Panc1 (cell line): ENCODE data around the gene APOF. TPM values are rescaled to one million over a fixed set of nuclear protein-coding genes. Genes with fewer than 3 reads are reported as not detected.
A peak's percentile ranks its signal among the peaks of the same experiment; 100 is the strongest.

Experiments used
- ATAC-seq: fragments of 200-7000 bp; cut with Tn5 transposase; 2 replicates; pipeline ENCODE4 v1.9.1; 2020; ENCODE audit warnings: mild to moderate bottlenecking, moderate library complexity
- Bru-seq: library from RNA; stranded (reverse); fragments of 400-500 nt; gene quantifications from one replicate; lab custom pipeline; 2021; lab: Mats Ljungman, UMichigan
- BruChase-seq, 2 experiments: library from RNA; stranded (reverse); fragments of 400-500 nt; gene quantifications; one replicate each; lab custom pipeline; 2021; lab: Mats Ljungman, UMichigan
- BruUV-seq: library from RNA; stranded (reverse); fragments of 400-500 nt; replicated peaks from 2 replicates; lab custom pipeline; 2021; lab: Mats Ljungman, UMichigan
- CTCF ChIA-PET: fragments of 300-600 bp; sonication (Branson Sonifier 250); formaldehyde crosslinking; loops from one replicate; lab custom pipeline; 2022; ENCODE audit warnings: antibody characterized with exemption; lab: Charles Lee
- POLR2A ChIA-PET: fragments of 300-600 bp; sonication (Branson Sonifier 250); formaldehyde crosslinking; loops from one replicate; lab custom pipeline; 2022; ENCODE audit warnings: antibody characterized with exemption; lab: Charles Lee
- DNase-seq: peaks from one replicate; pipeline ENCODE4 v3.0.0-alpha.2; 2010; ENCODE audit warnings: low read depth, low spot score
- H3K27ac ChIP-seq: 2 replicates; pipeline ENCODE4 v1.5.1; 2011; ENCODE audit warnings: mild to moderate bottlenecking, low read length, inconsistent platforms
- H3K27me3 ChIP-seq: fragments of 200-500 bp; sonication (Bioruptor generic); 2 replicates; pipeline ENCODE4 v1.6.0; 2014; ENCODE audit warnings: low read length, inconsistent platforms; ENCODE audit not compliant: control insufficient read depth, insufficient read depth
- H3K36me3 ChIP-seq: fragments of 200-500 bp; sonication (Bioruptor generic); 2 replicates; pipeline ENCODE4 v1.5.1; 2014; ENCODE audit warnings: inconsistent platforms, mild to moderate bottlenecking, low read length, moderate library complexity; ENCODE audit not compliant: control insufficient read depth, insufficient read depth
- H3K4me1 ChIP-seq: 2 replicates; pipeline ENCODE4 v1.5.1; 2011; ENCODE audit warnings: inconsistent platforms, mild to moderate bottlenecking, low read length, moderate library complexity; ENCODE audit not compliant: control insufficient read depth, insufficient read depth
- H3K4me3 ChIP-seq, 2 experiments: 2 replicates each; pipeline ENCODE4 v1.5.1; 2011 to 2012; ENCODE audit warnings: low read depth in 2 of 2, low read length in 2 of 2, mild to moderate bottlenecking in 2 of 2, inconsistent platforms in 1 of 2, moderate library complexity in 1 of 2
- H3K9me3 ChIP-seq: fragments of 200-500 bp; sonication (Bioruptor generic); 2 replicates; pipeline ENCODE4 v1.5.1; 2014; ENCODE audit warnings: low read depth, mild to moderate bottlenecking, inconsistent platforms, low read length, moderate library complexity; ENCODE audit not compliant: control insufficient read depth, insufficient read depth
- POLR2AphosphoS5 ChIP-seq: IDR thresholded peaks from 2 replicates; pipeline ENCODE4 v1.6.1; 2012; ENCODE audit warnings: mild to moderate bottlenecking, low read depth, low read length, moderate library complexity
- SIN3A ChIP-seq: IDR thresholded peaks from 2 replicates; pipeline ENCODE4 v1.6.1; 2012; ENCODE audit warnings: low read depth, mild to moderate bottlenecking, low read length, moderate library complexity, borderline replicate concordance; ENCODE audit not compliant: insufficient read depth
- TCF7L2 ChIP-seq: IDR thresholded peaks from 2 replicates; pipeline ENCODE4 v1.6.1; 2011; ENCODE audit warnings: mild to moderate bottlenecking, low read depth, low read length, inconsistent platforms
- in situ Hi-C: cut with HindIII; loops from 2 replicates; pipeline ENCODE4 v1.10.0; 2016; ENCODE audit warnings: low sequenced_read_pairs, low pct_unique_long_range_greater_than_20kb
- intact Hi-C: fragments of 100-400 bp; cut with micrococcal nuclease; formaldehyde crosslinking; loops from one replicate; pipeline ENCODE4 v1.10.0; 2022; ENCODE audit not compliant: unreplicated experiment
- long read RNA-seq: library from polyadenylated mRNA; unstranded; transcript quantifications from one replicate; pipeline ENCODE4 v2.0.0, GENCODE V29; 2021; ENCODE audit not compliant: unreplicated experiment
- polyA plus RNA-seq: library from polyadenylated mRNA; unstranded; fragments of >200 nt; gene quantifications from one replicate; pipeline ENCODE4 v1.2.1, GENCODE V29; 2012; ENCODE audit warnings: missing spikeins; ENCODE audit not compliant: insufficient read length
- total RNA-seq: library from RNA; stranded (reverse); gene quantifications from one replicate; pipeline ENCODE4 v1.2.1, GENCODE V29; 2021; ENCODE audit not compliant: unreplicated experiment
- TF ChIP-seq, protein P1 (sequence below), 2 experiments: IDR thresholded peaks; 2 replicates each; pipeline ENCODE4 v1.6.1; 2011 to 2012; ENCODE audit warnings: low read depth in 2 of 2, control low read depth in 1 of 2, low read length in 1 of 2, mild to moderate bottlenecking in 1 of 2, moderate library complexity in 1 of 2; ENCODE audit not compliant: insufficient read depth in 1 of 2
- TF ChIP-seq, protein P2 (sequence below): fragments of 450-650 bp; IDR thresholded peaks from 2 replicates; pipeline ENCODE4 v1.5.1; 2017; ENCODE audit warnings: mild to moderate bottlenecking

The APOF gene, protein sequence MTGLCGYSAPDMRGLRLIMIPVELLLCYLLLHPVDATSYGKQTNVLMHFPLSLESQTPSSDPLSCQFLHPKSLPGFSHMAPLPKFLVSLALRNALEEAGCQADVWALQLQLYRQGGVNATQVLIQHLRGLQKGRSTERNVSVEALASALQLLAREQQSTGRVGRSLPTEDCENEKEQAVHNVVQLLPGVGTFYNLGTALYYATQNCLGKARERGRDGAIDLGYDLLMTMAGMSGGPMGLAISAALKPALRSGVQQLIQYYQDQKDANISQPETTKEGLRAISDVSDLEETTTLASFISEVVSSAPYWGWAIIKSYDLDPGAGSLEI
- 0.10 TPM for total RNA-seq
- not detected for polyA plus RNA-seq
- not detected for Bru-seq, nascent RNA
- not detected for BruChase-seq, experiment 1, labeled RNA remaining after a 2-hour chase
- BruChase-seq, experiment 2, labeled RNA remaining after a 6-hour chase: not detected
- long read RNA-seq: 0 reads

DNA sequence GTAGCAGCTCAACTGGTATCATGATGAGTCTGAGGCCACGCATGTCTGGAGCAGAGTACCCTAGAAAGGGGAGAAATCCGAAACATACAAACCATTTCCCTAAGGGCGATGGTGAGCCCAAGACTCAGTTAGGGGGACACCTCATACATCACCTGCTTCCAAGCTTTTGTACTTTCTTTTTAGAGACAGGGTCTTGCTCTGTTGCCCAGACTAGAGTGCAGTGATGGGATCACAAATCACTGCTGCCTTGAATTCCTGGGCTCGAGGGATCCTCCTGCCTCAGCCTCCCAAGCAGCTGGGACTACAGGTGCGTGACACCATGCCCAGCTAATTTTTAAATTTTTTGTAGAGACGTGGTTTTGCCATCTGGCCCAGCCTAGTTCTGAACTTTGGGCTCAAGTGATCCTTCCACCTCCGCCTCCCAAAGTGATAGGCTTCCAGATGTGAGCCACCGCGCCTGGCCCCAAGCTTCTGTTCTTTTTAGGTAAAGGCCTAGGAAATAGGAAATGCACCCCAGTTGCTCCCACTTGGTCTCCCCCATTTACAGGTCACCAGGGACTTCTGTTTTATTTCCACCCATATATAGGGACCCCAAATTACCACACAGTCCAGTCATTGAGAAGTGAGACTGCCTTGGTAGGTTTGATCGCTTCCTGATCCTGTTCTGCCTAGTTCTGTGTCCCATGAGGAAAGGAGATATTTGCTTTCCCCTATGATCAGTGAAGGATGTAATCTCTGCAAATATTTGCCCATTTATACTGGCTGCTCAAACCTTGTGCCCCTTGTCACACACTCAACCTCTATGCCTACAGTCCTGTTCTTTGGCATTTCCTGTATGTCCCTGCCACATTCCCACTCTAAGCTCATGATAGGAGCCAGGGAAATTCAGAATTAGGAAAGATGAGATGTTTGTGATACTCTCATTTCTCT, at the start of gene APOF:
APOF (minus strand) TSS at position 728 of the 930 bp plus-strand sequence; CDS start at position 616, 112 bp downstream.
- in situ Hi-C loops: no loop called here
- H3K4me3 ChIP-seq: no peak within 1 kb of the TSS
- peaks cover 8% of the 10 kb centered on the region for H3K4me1 ChIP-seq
- DNase-seq (no peak), ATAC-seq (no peak)
- H3K9me3 ChIP-seq: no peaks in the 10 kb centered on the region
- POLR2A ChIA-PET: interaction anchor here (0.7 kb wide), 1 partner anchor 47 kb away, joined by 4 read pairs; the partner anchor contains the start of gene CNPY2
- H3K27me3 ChIP-seq: no peaks in the 10 kb centered on the region
- H3K36me3 ChIP-seq: no peaks in the 10 kb centered on the region; the same call in 1 of the 2 replicates
- intact Hi-C loops: loop anchor here (10.0 kb wide), 1 partner anchor 102 kb away; the partner anchor contains the start of gene SPRYD4
- CTCF ChIA-PET: interaction anchor here (0.6 kb wide), 1 partner anchor 101 kb away, joined by 4 read pairs; no protein-coding TSS in a partner anchor
- TF ChIP-seq, protein P1, sequence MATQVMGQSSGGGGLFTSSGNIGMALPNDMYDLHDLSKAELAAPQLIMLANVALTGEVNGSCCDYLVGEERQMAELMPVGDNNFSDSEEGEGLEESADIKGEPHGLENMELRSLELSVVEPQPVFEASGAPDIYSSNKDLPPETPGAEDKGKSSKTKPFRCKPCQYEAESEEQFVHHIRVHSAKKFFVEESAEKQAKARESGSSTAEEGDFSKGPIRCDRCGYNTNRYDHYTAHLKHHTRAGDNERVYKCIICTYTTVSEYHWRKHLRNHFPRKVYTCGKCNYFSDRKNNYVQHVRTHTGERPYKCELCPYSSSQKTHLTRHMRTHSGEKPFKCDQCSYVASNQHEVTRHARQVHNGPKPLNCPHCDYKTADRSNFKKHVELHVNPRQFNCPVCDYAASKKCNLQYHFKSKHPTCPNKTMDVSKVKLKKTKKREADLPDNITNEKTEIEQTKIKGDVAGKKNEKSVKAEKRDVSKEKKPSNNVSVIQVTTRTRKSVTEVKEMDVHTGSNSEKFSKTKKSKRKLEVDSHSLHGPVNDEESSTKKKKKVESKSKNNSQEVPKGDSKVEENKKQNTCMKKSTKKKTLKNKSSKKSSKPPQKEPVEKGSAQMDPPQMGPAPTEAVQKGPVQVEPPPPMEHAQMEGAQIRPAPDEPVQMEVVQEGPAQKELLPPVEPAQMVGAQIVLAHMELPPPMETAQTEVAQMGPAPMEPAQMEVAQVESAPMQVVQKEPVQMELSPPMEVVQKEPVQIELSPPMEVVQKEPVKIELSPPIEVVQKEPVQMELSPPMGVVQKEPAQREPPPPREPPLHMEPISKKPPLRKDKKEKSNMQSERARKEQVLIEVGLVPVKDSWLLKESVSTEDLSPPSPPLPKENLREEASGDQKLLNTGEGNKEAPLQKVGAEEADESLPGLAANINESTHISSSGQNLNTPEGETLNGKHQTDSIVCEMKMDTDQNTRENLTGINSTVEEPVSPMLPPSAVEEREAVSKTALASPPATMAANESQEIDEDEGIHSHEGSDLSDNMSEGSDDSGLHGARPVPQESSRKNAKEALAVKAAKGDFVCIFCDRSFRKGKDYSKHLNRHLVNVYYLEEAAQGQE (IDR thresholded peaks at IDR 0.05; ENCODE audit: insufficient read depth in 1 of 2, low read depth in 2 of 2, low read length in 1 of 2): no peak
- no peak for TF ChIP-seq TCF7L2
- no peak for TF ChIP-seq POLR2AphosphoS5
- BruUV-seq: no TSS peak
- H3K27ac ChIP-seq: no peak within 1 kb of the TSS

DNA sequence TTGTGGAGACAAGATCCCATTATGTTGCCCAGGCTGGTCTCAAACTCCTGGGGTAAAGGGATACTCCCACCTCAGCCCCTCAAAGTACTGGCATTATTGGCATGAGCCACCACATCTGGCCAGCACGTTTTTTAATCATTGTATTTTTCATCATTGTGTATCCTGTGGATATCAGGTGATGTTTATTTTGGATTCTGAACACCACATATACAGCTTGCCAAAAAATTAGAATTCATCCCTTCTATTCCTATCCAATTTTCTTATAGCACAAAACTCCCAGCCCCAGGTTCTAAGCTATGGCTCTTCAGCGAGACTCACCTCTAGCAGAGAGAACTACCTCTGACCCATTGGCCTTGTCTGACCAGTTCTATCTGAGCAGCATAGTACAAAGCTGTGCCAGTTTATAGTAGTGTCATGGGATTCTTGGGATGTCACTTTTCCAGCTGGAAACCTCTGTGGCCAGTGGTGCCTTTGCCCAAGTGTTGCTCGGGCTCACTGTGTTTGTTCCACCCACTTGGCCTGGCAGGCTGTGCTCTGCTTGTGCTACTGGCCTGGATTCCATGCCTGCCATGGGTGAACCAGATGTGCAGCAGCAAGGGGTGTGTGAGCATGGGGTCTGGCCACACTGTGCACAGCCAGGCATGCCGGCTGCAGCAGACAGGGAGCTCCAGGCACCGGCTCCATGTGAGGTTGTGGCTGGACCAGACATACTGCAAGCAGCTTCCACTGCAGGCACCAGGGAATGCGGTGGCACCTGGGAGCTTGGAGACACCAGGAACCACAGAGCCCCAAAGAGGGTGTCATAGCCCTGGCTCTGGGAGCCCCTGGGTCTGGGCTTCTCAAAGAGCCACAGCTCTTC, 49.4 kb upstream of the APOF start:
- POLR2A ChIA-PET: no interaction called here

More for the DNA sequence above, 49.4 kb upstream of the APOF start:
- no peak overlapping the region for H3K27ac ChIP-seq
- H3K4me1 ChIP-seq: no peaks in the 10 kb centered on the region
- in situ Hi-C loops: no loop called here
- no peak for TF ChIP-seq SIN3A
- TF ChIP-seq, protein P2, sequence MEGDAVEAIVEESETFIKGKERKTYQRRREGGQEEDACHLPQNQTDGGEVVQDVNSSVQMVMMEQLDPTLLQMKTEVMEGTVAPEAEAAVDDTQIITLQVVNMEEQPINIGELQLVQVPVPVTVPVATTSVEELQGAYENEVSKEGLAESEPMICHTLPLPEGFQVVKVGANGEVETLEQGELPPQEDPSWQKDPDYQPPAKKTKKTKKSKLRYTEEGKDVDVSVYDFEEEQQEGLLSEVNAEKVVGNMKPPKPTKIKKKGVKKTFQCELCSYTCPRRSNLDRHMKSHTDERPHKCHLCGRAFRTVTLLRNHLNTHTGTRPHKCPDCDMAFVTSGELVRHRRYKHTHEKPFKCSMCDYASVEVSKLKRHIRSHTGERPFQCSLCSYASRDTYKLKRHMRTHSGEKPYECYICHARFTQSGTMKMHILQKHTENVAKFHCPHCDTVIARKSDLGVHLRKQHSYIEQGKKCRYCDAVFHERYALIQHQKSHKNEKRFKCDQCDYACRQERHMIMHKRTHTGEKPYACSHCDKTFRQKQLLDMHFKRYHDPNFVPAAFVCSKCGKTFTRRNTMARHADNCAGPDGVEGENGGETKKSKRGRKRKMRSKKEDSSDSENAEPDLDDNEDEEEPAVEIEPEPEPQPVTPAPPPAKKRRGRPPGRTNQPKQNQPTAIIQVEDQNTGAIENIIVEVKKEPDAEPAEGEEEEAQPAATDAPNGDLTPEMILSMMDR: no peak
- DNase-seq (no peak), ATAC-seq (peak; percentile 19; the same call in 1 of the 2 replicates)
- no peaks in the 10 kb centered on the region for H3K36me3 ChIP-seq
- H3K4me3 ChIP-seq: no peak overlapping the region
- intact Hi-C loops: no loop called here
- no peaks in the 10 kb centered on the region for H3K9me3 ChIP-seq
- H3K27me3 ChIP-seq: no peaks in the 10 kb centered on the region
- no TSS peak for BruUV-seq
- CTCF ChIA-PET: no interaction called here
